ENCODE data around the gene DNAJC4. TPM values are rescaled to one million over a fixed set of nuclear protein-coding genes. Genes with fewer than 3 reads are reported as not detected.

The DNAJC4 gene
- total and polyA plus RNA-seq, 5 donors: 46.3 to 95.7 (median 51.8) TPM

GRCh38 chr11:64253043-64253442, 22.7 kb downstream of the DNAJC4 start:
- no peak for DNase-seq

GRCh38 chr11:64253481-64253880, 23.1 kb downstream of the DNAJC4 start:
- Histone ChIP-seq H3K4me3 (ENCODE audit: low read length) (no peak overlapping the region), H3K27me3 (ENCODE audit: control insufficient read depth, insufficient read depth) (no peaks in the 10 kb centered on the region), H3K27ac (ENCODE audit: low read length) (no peak overlapping the region), H3K9me3 (ENCODE audit: control insufficient read depth, low read length) (no peaks in the 10 kb centered on the region), H3K4me1 (ENCODE audit: control insufficient read depth, insufficient read depth, low read length) (no peaks in the 10 kb centered on the region)
- peak in 2 of 3 donors; percentile 43 to 66 for DNase-seq
- ATAC-seq: no peak
- intact Hi-C loops (cut with DNase I): no loop called here
- WGBS: 41% methylated on average over 5 of the region's 5 CpGs

More at GRCh38 chr11:64253043-64253442, 22.7 kb downstream of the DNAJC4 start:
- no peaks in the 10 kb centered on the region for H3K4me1 ChIP-seq (ENCODE audit: control insufficient read depth, insufficient read depth, low read length)
- no peaks in the 10 kb centered on the region for H3K27me3 ChIP-seq (ENCODE audit: control insufficient read depth, insufficient read depth)
- H3K27ac ChIP-seq (ENCODE audit: low read length): no peak overlapping the region
- intact Hi-C loops (cut with DNase I): no loop called here
- 77% methylated on average over 8 of the region's 8 CpGs for WGBS
- ATAC-seq: no peak
- no peaks in the 10 kb centered on the region for H3K9me3 ChIP-seq (ENCODE audit: control insufficient read depth, low read length)
- H3K4me3 ChIP-seq (ENCODE audit: low read length): no peak overlapping the region

GRCh38 chr11:64254326-64254725, 24.0 kb downstream of the DNAJC4 start:
- ATAC-seq: no peak
- Histone ChIP-seq H3K4me3 (ENCODE audit: low read length) (no peak overlapping the region), H3K27me3 (ENCODE audit: control insufficient read depth, insufficient read depth) (no peaks in the 10 kb centered on the region), H3K9me3 (ENCODE audit: control insufficient read depth, low read length) (no peaks in the 10 kb centered on the region), H3K27ac (ENCODE audit: low read length) (no peak overlapping the region), H3K4me1 (ENCODE audit: control insufficient read depth, insufficient read depth, low read length) (no peaks in the 10 kb centered on the region)
- no peak for DNase-seq
- 90% methylated on average over 7 of the region's 7 CpGs for WGBS
- intact Hi-C loops (cut with DNase I): no loop called here

- Histone ChIP-seq H3K27me3 (ENCODE audit: control insufficient read depth, insufficient read depth) (no peaks in the 10 kb centered on the region), H3K9me3 (ENCODE audit: control insufficient read depth, low read length) (no peaks in the 10 kb centered on the region), H3K27ac (ENCODE audit: low read length) (no peak overlapping the region), H3K4me1 (ENCODE audit: control insufficient read depth, insufficient read depth, low read length) (no peaks in the 10 kb centered on the region), H3K4me3 (ENCODE audit: low read length) (no peak overlapping the region)
- WGBS: 88% methylated on average over 35 of the region's 35 CpGs
- DNase-seq: peak in 1 of 3 donors; percentile 24
- no peak for ATAC-seq
- intact Hi-C loops (cut with DNase I): no loop called here
These were observed 25.1 kb downstream of the DNAJC4 start for GRCh38 chr11:64255135-64256128.

GRCh38 chr11:64256300-64256699, 26.0 kb downstream of the DNAJC4 start:
- intact Hi-C loops (cut with DNase I): no loop called here
- no peaks in the 10 kb centered on the region for H3K27me3 ChIP-seq (ENCODE audit: control insufficient read depth, insufficient read depth)
- WGBS: 83% methylated on average over 15 of the region's 15 CpGs
- DNase-seq (peak in 1 of 3 donors; percentile 47), ATAC-seq (no peak)
- no peak overlapping the region for H3K27ac ChIP-seq (ENCODE audit: low read length)
- no peaks in the 10 kb centered on the region for H3K9me3 ChIP-seq (ENCODE audit: control insufficient read depth, low read length)
- H3K4me1 ChIP-seq (ENCODE audit: control insufficient read depth, insufficient read depth, low read length): no peaks in the 10 kb centered on the region
- H3K4me3 ChIP-seq (ENCODE audit: low read length): no peak overlapping the region

- no peaks in the 10 kb centered on the region for H3K9me3 ChIP-seq (ENCODE audit: control insufficient read depth, low read length)
- no peaks in the 10 kb centered on the region for H3K27me3 ChIP-seq (ENCODE audit: control insufficient read depth, insufficient read depth)
- WGBS: 90% methylated on average over 24 of the region's 24 CpGs
- H3K27ac ChIP-seq (ENCODE audit: low read length): no peak overlapping the region
- no peaks in the 10 kb centered on the region for H3K4me1 ChIP-seq (ENCODE audit: control insufficient read depth, insufficient read depth, low read length)
- DNase-seq (no peak), ATAC-seq (no peak)
- no peak overlapping the region for H3K4me3 ChIP-seq (ENCODE audit: low read length)
- intact Hi-C loops (cut with DNase I): no loop called here
These were observed 28.0 kb downstream of the DNAJC4 start for GRCh38 chr11:64258356-64258755.

- H3K27me3 ChIP-seq (ENCODE audit: control insufficient read depth, insufficient read depth): no peaks in the 10 kb centered on the region
- WGBS: 93% methylated on average over 32 of the region's 32 CpGs
- H3K9me3 ChIP-seq (ENCODE audit: control insufficient read depth, low read length): no peaks in the 10 kb centered on the region
- DNase-seq: peak in 1 of 3 donors; percentile 63
- H3K4me1 ChIP-seq (ENCODE audit: control insufficient read depth, insufficient read depth, low read length): no peaks in the 10 kb centered on the region
- no peak overlapping the region for H3K4me3 ChIP-seq (ENCODE audit: low read length)
- ATAC-seq: no peak
- no peak overlapping the region for H3K27ac ChIP-seq (ENCODE audit: low read length)
- intact Hi-C loops (cut with DNase I): no loop called here
These were observed 28.7 kb downstream of the DNAJC4 start for GRCh38 chr11:64258946-64259532.

GRCh38 chr11:64259533-64260067, 29.3 kb downstream of the DNAJC4 start:
- WGBS: 86% methylated on average over 4 of the region's 4 CpGs
- DNase-seq (no peak), ATAC-seq (no peak)
- intact Hi-C loops (cut with DNase I): no loop called here
- no peak overlapping the region for H3K4me3 ChIP-seq (ENCODE audit: low read length)
- H3K27me3 ChIP-seq (ENCODE audit: control insufficient read depth, insufficient read depth): no peaks in the 10 kb centered on the region
- no peaks in the 10 kb centered on the region for H3K4me1 ChIP-seq (ENCODE audit: control insufficient read depth, insufficient read depth, low read length)
- no peak overlapping the region for H3K27ac ChIP-seq (ENCODE audit: low read length)
- H3K9me3 ChIP-seq (ENCODE audit: control insufficient read depth, low read length): no peaks in the 10 kb centered on the region

GRCh38 chr11:64260147-64260708, 29.9 kb downstream of the DNAJC4 start:
- ATAC-seq (no peak), DNase-seq (no peak)
- no peaks in the 10 kb centered on the region for H3K27me3 ChIP-seq (ENCODE audit: control insufficient read depth, insufficient read depth)
- no peaks in the 10 kb centered on the region for H3K4me1 ChIP-seq (ENCODE audit: control insufficient read depth, insufficient read depth, low read length)
- intact Hi-C loops (cut with DNase I): no loop called here
- no peak overlapping the region for H3K4me3 ChIP-seq (ENCODE audit: low read length)
- H3K27ac ChIP-seq (ENCODE audit: low read length): no peak overlapping the region
- no peaks in the 10 kb centered on the region for H3K9me3 ChIP-seq (ENCODE audit: control insufficient read depth, low read length)
- 98% methylated on average over 6 of the region's 6 CpGs for WGBS

- ATAC-seq (no peak), DNase-seq (no peak)
- H3K27ac ChIP-seq (ENCODE audit: low read length): no peak overlapping the region
- H3K4me3 ChIP-seq (ENCODE audit: low read length): no peak overlapping the region
- H3K9me3 ChIP-seq (ENCODE audit: control insufficient read depth, low read length): no peaks in the 10 kb centered on the region
- WGBS: 87% methylated on average over 18 of the region's 18 CpGs
- no peaks in the 10 kb centered on the region for H3K27me3 ChIP-seq (ENCODE audit: control insufficient read depth, insufficient read depth)
- intact Hi-C loops (cut with DNase I): no loop called here
- no peaks in the 10 kb centered on the region for H3K4me1 ChIP-seq (ENCODE audit: control insufficient read depth, insufficient read depth, low read length)
These were observed 31.3 kb downstream of the DNAJC4 start for GRCh38 chr11:64261556-64262080.

All from right cardiac atrium (tissue), 5 donors.